Urothelium cell line (cell line): ENCODE data around the gene KCNIP1.

ENCODE experiments used
- DNase-seq: peaks from one replicate; pipeline ENCODE4 v3.0.0; 2011; ENCODE audit warnings: low spot score, mixed read lengths
- FAIRE-seq: peaks from 2 replicates; lab custom pipeline; 2011; peaks lifted over from hg19 to GRCh38; lab: Jason Lieb, UNC

The KCNIP1 gene

DNA sequence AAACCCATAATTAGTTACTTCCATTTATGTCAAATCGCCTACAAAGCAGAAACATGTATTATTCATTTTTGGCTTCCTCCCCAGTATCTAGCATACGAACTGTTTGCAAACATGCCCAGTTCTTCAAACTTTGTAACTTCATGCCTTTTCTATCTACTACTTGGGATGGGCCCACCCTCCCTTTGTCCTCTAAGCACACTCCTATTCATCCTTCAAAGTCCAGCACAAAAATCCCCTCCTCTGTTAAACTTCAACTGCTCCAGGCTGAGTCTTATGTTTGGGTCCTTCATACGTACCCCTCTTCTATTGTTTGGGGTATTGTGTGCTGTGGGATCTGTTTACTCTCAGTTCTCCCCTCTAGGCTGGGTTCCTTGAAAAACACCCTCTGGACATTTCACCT lies 55.5 kb downstream of the KCNIP1 start:
- DNase-seq, result no peak
- FAIRE-seq, result no peak

DNA sequence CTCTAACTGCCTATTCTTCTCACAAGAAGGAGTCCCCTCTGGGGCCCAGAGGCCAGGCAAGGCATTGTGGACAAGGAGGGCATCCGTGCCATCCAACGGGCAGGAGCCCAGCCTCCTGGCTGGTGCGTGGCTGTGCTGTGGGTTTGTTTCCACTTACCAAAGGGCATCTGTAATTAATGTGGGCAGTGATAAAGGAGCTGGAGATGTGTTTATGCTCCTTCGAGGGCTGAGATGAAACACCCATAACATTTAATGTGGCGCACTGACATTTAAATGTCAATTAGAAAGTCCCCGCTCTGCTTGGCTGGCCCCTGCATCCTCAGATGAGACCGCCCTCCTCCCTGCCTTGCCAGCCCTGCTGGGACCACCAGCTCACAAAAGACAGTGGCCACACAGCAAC lies 57.1 kb downstream of the KCNIP1 start:
- DNase-seq (no peak), FAIRE-seq (no peak)

DNA sequence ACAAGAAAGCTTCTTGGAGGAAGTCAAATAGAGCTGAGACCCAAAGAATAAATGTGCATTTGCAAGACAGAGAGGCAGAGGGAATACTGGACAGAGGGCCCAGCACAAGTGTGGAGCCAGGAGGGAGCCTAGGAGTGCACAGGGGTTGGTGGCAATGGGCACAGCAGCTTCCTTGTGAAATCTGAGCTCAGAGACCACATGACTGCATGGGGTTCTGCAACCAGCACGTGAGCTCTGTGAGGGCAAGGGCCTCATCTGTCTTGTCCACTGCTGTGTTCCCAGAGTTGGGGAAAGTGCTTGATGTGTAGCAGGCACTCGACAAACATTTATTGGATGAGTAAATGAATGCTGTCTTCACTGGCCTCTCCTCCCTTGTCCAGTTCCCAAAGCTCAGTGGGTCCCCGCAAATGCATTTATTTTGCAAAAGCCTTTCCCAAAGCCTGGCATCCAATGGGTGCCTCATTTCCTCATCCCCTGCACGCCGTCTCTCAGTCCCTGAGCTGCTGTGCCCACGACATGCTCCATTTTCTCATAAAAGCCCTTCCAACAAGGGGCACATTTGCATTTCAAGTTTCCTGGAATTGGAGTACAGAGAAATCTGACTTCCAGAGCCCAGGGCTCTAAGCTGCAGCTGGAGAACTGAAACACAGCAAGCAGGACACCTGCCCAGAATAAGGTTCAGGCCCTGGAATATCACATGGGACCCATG lies 58.5 kb downstream of the KCNIP1 start:
- DNase-seq (no peak), FAIRE-seq (no peak)

DNA sequence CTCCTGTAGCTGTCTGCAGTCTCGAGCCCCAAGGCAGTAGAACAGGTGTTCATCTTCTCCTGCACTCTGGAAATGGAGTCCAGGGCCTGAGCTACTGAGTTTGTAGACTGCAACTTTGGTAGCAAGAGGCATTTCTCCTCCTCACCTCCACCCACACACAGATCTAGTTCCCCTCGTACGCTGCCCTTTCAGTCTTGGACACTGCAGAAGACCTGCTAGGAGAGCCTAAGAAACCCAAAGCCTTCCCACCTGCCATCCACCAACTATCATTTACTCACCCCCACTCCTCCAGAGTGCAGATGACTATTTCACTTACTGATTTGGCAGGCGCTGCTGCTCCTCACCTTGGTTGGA lies 59.0 kb downstream of the KCNIP1 start:
- DNase-seq (no peak), FAIRE-seq (no peak)

DNA sequence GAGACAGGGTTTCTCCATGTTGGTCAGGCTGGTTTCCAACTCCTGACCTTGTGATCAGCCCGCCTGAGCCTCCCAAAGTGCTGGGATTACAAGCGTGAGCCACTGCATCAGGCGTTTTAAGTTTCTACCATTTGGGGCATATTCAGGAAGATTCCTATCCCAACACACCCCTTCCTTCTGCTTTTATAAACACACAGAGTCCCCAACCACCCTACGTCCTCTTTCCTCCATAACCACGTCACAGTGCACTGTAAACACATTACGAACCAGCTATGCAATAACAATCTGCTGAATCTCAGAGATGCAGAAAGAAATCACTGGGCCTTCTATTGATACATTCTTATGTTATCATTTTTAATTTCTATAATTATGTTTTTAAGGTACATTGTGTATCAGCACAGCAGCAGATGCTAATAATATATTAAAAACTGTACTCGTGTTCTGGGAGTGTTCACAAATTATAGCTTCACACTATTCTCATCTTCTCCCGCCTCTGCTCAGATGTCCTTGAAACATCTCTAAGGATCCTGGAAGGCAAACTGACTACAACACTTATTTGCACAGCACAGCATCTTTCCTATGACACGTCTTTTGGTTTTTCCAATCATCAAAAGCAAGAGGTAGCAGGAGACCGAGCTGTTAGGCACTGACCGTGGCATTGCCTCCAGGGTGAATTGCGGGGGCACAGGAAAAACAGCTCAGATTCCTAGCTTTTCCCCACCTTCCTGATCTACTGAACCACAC lies 60.2 kb downstream of the KCNIP1 start:
- FAIRE-seq, result no peak

DNA sequence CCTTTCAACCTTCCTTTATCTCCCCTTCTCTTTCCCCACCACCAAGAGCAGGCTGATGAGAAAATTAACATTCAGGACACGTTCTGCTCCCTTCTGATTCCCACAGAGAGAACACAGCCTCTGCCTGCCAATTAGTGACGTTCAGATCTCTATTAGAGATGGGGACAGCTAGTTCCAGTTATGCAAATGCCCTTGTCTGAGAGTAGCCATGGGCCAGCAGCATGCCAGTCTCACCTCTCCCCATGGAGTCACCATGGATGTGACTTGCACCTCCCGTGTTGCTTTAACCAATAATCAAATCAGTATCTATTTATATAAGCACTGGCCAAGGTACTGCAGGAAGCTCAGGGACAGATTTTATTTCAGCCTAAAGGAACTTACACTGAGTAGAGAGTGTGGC lies 61.3 kb downstream of the KCNIP1 start:
- FAIRE-seq (no peak), DNase-seq (no peak)

More for the DNA sequence above, 60.2 kb downstream of the KCNIP1 start:
- no peak for DNase-seq

DNA sequence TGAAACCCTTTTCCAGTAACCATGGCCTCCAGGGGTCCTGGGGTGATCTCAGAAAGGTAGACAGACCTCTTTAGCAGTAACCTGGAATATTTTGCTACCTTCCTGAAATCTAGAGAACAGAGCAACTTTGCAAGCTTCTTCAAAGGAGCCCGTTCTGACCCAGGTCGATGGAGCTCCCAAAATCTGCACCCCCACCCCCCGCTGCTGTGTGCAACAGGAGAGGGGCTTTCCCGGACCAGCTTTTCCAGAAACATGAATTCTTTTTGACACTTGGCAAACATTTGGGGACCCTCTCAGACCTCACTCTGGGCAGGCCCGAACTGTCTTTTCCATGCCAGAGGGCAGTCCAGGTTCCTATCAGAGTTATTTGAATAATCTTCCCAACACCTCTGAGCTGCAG lies 65.3 kb downstream of the KCNIP1 start:
- FAIRE-seq (no peak), DNase-seq (no peak)

DNA sequence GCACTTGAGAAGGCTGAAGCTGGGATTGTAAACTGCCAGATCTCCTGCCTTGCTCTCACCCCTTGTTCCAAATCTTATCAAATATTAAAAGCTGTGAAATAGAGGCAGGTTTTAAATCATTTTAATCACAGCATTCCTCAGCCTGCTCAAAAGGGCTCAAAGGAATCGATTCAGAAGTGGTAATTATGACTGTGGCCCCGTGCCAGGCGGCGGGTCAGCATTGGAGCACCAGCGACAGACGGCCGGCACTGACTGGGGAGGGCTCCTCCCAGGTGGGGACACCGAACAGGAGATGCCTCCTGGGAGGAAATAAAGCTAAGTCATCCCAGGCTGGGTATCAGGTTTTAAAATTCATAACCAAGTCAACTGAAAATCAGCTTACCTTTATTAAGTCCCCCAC lies 66.7 kb downstream of the KCNIP1 start:
- DNase-seq (no peak), FAIRE-seq (no peak)

DNA sequence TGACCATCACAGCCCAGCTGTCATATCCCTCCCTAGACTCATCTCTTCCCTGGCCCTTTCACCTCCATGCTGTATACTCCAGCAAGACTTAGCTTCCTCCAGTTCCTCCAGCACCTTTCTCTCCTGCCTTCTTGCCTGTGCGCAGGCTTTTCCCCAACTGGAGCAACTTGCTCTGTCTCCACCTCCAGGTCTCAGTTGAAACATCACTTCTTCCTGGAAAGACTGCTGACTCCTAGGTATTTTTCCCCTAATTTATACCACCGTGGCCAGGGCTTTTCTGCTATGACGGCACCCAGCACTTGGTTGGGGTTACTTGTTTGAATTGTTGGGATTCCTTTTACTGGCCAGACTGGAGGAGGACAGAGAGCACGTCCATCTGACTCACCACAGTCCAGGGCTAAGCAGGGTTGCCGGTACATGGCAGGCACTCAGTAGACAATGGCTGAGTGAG lies 67.5 kb downstream of the KCNIP1 start:
- peak; percentile 76 for DNase-seq
- peak; percentile 95 for FAIRE-seq

DNA sequence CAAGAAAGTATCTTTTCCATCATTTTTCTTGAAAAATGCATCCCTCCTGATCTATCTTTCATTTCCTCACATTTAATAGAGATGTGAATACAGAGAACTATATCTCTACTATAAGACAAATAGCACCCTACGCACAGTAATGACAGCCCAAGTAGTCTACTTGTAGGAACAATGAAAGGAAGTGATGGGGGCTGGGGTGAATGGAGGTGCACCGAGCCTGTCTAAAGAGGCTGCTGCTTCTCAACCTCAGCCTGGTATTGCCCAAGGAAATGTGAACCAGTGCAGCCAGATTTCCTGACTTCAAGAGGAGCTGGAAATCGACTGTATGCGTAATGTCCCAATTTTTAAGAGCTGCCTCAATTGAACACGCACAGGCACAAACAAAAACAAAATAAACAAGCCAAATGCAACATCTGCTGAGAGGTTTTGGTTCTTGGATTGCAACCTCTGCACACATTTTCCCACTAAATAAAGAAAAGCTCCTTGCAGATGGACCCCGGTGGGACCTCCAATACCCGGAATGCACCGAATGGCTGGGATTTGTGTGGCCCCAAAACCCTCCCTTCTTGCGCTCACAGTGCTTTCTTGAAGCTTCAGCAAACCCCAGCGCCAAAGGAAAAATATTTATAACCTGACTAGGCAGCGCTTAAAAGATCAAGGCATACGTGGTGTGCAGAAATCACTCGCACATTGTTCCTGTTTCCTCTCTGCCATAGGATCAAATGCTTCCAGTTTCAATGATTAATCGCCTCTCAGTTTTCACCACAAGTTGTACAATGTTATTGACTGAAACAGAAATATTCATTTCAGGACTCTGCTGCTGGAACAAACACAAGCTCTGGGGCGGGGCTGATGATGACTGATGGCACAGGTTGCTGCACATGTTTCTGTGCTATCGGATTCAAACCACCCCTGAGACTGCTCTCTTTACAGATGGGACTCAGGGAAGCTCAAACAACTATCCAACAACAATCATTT lies 68.3 kb downstream of the KCNIP1 start:
- FAIRE-seq, result no peak
- DNase-seq, result no peak

DNA sequence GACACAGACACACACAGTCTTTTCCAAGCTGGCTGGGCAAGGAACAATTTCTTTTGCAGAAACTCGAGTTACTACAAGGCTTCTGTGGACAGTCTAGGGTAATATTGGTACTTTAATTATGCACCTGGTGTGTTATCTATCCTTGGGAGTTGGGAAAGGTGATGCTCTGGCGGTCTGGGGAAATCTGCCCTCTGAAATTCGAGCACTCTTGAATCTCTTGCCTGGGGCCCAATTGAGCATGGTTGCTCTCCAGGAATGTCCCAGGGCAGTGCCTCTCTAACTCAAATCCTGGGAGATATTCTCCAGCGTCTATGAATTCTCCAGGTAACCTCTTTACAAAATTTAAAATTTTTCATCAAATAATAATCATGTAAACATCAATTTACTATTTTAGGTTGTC lies 69.3 kb downstream of the KCNIP1 start:
- FAIRE-seq (no peak), DNase-seq (no peak)

DNA sequence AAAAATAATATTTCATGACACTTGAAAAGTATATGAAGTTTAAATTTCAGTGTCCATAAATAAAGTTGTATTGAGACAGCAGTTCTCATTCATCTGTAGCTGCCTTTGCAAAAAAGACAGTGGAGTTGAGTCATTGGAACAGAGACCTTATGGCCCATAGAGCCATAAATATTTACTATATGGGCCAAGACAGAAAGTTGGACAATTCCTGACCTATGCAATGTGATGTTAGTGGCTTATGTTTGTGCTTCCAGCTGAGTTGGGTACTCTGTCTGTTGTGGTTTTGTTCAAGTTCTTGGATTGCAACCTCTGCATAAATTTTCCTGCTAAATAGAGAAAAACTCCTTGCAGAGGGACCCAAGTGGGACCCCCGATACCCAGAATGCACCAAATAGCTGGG lies 69.8 kb downstream of the KCNIP1 start:
- no peak for DNase-seq
- FAIRE-seq, result no peak

DNA sequence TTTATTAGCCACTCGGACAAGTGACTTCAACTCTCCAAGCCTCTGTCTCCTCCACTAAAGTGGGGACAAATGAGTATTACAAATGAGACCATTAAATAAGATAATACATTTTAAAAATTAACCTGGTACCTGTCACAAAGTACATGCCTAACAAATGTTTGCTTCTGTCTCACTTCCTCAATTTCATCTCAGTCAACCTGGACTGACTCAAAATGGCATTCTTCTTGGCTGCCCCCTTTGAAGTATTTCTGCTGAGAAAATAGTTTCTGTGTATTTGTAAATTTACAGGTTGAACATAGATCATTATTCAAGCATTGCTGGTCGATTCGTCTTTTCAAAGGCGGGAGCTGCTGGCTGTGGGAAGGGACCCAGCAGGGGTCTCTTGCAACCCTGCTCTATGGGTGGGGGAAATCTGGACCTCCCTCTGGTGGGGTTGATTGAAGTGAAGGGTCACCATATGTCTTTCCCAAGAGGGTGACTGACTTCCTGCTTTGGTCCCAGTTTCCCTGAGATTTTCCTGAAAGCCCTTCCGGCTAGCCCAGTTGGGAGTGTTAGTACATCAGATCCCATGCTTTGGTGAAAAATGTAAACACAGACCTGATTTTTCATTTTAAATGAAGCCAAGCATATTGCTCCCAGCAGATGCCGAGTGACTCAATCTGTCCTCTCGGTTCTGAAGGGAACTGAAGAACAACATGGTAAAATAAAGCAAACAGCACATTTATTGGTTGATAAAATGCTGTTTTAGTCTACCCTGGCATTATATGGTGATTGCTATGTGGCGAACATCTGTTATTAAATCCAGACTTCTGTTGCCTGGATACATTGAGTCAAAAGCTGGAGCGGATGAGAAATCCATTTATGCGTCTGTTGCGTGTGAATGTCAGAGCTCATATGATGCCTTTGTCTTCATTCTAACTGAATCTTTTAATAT lies 73.0 kb downstream of the KCNIP1 start:
- DNase-seq (no peak), FAIRE-seq (no peak)

DNA sequence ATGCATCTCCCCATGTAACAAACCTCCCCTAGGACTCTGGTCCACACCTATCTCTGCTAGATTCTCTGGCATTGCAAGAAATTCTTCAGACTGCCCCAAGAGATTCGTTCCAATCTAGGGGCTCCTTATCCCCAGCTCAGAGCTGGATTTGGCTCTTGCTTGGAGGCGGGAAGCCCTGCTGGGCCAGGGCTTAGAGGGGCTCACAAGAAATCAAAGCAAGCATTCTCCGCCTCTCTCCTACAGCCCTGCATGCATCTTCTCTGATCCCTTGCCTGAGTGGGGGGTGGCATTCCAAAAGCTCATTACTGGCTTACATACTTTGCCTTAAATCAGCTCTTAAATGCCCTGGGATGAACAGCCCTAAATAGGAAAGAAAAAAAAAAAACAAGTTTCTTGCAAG lies 75.8 kb downstream of the KCNIP1 start:
- FAIRE-seq, result no peak
- no peak for DNase-seq

DNA sequence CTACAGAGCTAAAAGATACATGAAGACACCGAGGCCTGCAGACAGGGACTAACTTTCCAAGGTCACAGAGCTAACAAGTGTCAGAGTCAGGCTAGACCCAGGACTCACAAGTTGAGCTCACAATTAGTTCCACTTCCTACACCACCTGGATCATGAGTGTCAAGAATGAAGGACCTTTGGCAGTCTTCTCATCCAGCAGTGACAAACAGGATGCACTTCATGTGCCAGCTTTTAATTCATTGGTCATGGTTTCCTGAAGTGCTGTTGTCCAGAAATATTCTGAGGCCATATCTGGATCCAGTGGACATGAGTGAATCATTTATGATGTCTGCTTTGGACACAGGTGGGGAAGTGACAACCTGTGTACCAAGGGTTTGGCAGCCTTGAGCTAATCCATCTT lies 77.4 kb downstream of the KCNIP1 start:
- DNase-seq, result no peak
- FAIRE-seq, result no peak

DNA sequence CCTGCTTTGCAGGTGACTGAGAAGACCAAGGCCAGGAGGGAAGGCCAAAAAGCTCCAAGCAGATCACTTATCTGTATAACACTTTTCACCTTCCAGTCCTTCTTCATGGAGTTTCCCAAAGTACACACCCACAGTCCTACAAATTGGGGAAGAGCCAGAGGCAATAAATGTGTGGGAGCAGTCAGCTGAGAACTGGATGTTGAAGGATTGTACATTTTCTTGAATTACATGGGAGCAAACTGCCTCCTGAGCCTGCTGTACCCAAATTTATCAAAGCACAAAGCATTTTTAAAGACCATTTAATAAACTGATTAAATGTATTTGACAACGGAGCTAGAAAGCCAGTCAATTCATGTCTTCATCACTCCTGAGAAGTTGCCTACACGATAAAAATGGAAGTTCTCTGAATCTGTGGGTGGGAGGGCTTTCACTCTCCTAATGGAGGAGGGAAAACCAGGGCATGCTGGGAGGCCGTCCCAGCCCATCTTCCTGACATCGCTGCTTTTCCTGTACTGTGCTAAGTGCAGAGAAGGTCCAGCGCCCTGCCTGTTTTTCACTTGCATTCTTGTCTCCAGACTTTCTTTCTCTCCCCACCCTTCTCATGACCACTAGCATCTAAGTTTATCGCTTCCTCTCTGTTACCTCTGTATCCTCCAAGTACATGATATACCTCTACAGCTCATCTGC lies 79.0 kb downstream of the KCNIP1 start:
- peak; percentile 61 for FAIRE-seq
- DNase-seq, result no peak

DNA sequence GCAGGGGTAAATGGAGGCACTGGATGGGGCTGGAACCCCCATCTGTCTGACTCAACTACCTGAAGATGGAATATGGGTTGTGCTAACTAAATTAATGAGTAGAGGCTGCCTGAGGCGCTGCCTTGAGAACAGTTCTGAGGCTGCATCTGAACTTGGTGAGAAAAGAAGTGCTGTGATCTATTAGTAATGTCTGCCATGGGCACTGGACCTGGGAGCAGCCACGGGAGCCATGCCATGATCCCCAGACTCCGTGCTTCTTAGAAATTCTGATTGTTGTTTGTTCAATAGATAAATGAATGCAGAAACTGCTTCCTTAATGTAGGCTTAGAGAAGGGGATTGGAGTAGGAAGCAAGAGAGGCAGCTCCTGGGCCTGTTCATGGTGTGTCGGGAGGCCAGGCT lies 80.2 kb downstream of the KCNIP1 start:
- FAIRE-seq (no peak), DNase-seq (no peak)

DNA sequence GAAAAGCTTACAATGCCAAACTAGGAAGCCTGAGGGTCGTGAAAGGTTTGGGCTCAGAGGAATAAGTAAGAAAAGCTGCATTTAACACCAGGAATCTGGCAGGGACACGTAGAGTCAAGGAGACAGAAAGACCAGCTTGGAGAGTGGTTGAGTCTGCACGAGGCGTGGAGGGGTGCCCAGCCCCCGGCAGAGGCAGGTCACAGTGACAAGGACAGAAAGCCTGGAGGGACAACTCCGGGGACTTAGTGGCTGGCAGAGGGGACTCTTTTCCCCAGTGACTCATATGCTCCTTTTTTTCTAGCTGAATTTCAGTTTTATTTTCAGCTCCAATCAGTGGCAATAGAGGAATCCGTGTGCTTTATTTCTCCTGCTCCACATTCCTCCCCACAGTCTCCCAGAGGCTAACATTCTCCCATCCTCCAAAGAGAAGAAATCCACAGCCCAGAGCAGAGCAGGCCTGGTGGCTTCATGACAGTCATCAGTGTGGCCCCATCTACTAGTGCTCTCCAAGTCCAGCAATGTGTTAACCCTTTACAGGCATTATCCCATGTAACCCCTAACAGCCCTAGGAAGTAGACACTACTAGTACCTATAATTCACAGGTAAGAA lies 80.7 kb downstream of the KCNIP1 start:
- FAIRE-seq (no peak), DNase-seq (no peak)

DNA sequence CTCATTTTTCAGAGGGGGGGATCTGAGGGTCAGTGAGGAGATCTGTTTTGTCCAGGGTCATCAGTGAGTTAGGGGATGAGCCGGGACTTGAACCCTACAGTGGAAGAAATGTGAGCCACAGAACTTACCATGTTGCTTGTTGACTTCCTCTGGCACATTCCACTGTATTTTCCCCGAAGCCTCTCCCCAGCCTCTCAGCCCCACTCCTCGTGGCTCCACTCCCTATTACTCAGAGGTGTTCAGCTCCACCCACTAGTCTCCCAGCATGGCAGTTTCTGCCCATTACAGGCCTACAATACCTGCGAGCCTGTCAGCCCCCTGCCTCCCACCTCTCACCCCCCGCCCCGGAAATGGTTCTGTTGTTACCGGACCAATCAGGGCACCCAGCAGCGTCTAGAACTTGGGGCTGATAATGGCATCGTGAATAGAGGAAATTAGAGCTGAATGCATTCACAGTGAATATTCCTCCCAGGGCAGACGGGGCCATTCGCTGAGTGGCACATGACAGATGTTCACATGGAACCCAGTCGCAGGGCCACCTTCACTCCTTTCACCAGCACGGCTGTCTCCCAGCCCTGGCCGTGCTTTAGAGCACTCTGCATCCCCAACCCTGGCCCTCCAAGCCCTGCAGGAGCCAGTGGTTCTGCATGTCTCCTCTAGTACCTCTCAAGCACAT lies 81.6 kb downstream of the KCNIP1 start:
- DNase-seq (no peak), FAIRE-seq (no peak)
